A549 (cell line): Measurements from ENCODE around the gene GPHB5. TPM values are rescaled to one million over a fixed set of nuclear protein-coding genes. Genes with fewer than 3 reads are reported as not detected.

Experiments
- ATAC-seq, 2 experiments: fragments of 200-7000 bp in 1 of 2; fragments of >200 bp in 1 of 2; cut with Nextera tagmentation in 1 of 2; cut with Tn5 transposase in 1 of 2; 3 replicates each; pipeline versions ENCODE4 v1.8.0 to v1.9.1; 2018 to 2020; ENCODE audit warnings: mild to moderate bottlenecking in 1 of 2, moderate library complexity in 1 of 2
- CTCF ChIA-PET: fragments of 300-600 bp; sonication (Branson Sonifier 250); formaldehyde crosslinking; extraction: SDS; loops from one replicate; lab custom pipeline; 2021; ENCODE audit warnings: antibody characterized with exemption, inconsistent platforms; lab: Yijun Ruan, JAX
- POLR2A ChIA-PET: fragments of 350-600 bp; formaldehyde crosslinking; extraction: SDS; loops from one replicate; lab custom pipeline; 2021; ENCODE audit warnings: antibody characterized with exemption, inconsistent platforms; lab: Yijun Ruan, JAX
- DNase-seq, 2 experiments: peaks; one replicate each; pipeline versions ENCODE4 v3.0.0 to v3.0.0-alpha.2; 2011 to 2016; ENCODE audit warnings: low read depth in 1 of 2, low spot score in 1 of 2
- FAIRE-seq: peaks from 2 replicates; lab custom pipeline; 2011; peaks lifted over from hg19 to GRCh38; lab: Jason Lieb, UNC
- H3K27ac ChIP-seq, 2 experiments: fragments of >200 bp; sonication (Bioruptor Twin); formaldehyde crosslinking; 3 replicates each; pipeline ENCODE4 v1.5.1; 2016 to 2017
- H3K4me1 ChIP-seq: fragments of >200 bp; sonication (Bioruptor Twin); formaldehyde crosslinking; 3 replicates; pipeline ENCODE4 v1.6.1; 2016
- H3K4me2 ChIP-seq: fragments of >200 bp; sonication (Bioruptor Twin); formaldehyde crosslinking; 3 replicates; pipeline ENCODE4 v1.6.1; 2016
- H3K4me3 ChIP-seq: fragments of >200 bp; sonication (Bioruptor Twin); formaldehyde crosslinking; 3 replicates; pipeline ENCODE4 v1.5.1; 2016
- H3K9me3 ChIP-seq: fragments of >200 bp; sonication (Bioruptor Twin); formaldehyde crosslinking; 3 replicates; pipeline ENCODE4 v1.6.1; 2016
- CBX2 ChIP-seq: fragments of 200-600 bp; sonication (generic); IDR thresholded peaks from 2 replicates; pipeline ENCODE4 v1.6.1; 2016; ENCODE audit warnings: low read depth, mild to moderate bottlenecking, borderline replicate concordance
- CBX8 ChIP-seq: fragments of 200-600 bp; sonication (generic); IDR thresholded peaks from 2 replicates; pipeline ENCODE4 v1.6.1; 2016
- CHD4 ChIP-seq: fragments of 200-600 bp; sonication (generic); IDR thresholded peaks from 2 replicates; pipeline ENCODE4 v1.6.1; 2016; ENCODE audit warnings: antibody characterized with exemption, mild to moderate bottlenecking, borderline replicate concordance
- EHMT2 ChIP-seq: fragments of 200-600 bp; sonication (generic); IDR thresholded peaks from 2 replicates; pipeline ENCODE4 v1.6.1; 2016; ENCODE audit warnings: antibody characterized with exemption, low read depth, mild to moderate bottlenecking, moderate library complexity
- ESRRA ChIP-seq: fragments of 150-350 bp; IDR thresholded peaks from 2 replicates; pipeline ENCODE4 v1.6.1; 2014; ENCODE audit warnings: mild to moderate bottlenecking, low read length, borderline replicate concordance
- HEYL ChIP-seq: fragments of 250-450 bp; sonication (Bioruptor Pico); IDR thresholded peaks from 2 replicates; pipeline ENCODE4 v1.8.0; 2021; ENCODE audit warnings: mild to moderate bottlenecking, moderate library complexity
- HOXB13 ChIP-seq: fragments of 250-450 bp; sonication (Bioruptor Pico); IDR thresholded peaks from 2 replicates; pipeline ENCODE4 v1.5.0; 2020; ENCODE audit warnings: low read depth, mild to moderate bottlenecking, moderate library complexity
- JUNB ChIP-seq: fragments of >200 bp; sonication (Bioruptor Twin); formaldehyde crosslinking; IDR thresholded peaks from 2 replicates; pipeline ENCODE4 v1.6.1; 2016
- KDM5A ChIP-seq: fragments of 200-600 bp; sonication (generic); IDR thresholded peaks from 2 replicates; pipeline ENCODE4 v1.6.1; 2016; ENCODE audit warnings: antibody characterized with exemption, mild to moderate bottlenecking
- NFE2L2 ChIP-seq: fragments of 150-350 bp; conservative IDR thresholded peaks from 2 replicates; pipeline ENCODE4 v1.6.1; 2014; ENCODE audit warnings: low read length
- NPAS2 ChIP-seq: fragments of 250-450 bp; sonication (Bioruptor Pico); IDR thresholded peaks from 2 replicates; pipeline ENCODE4 v1.8.0; 2022; ENCODE audit warnings: mild to moderate bottlenecking, moderate library complexity, borderline replicate concordance
- PHF8 ChIP-seq: fragments of 200-600 bp; sonication (generic); IDR thresholded peaks from 2 replicates; pipeline ENCODE4 v1.6.1; 2016; ENCODE audit warnings: low read depth, mild to moderate bottlenecking, antibody characterized with exemption, moderate library complexity, borderline replicate concordance
- POLR2A ChIP-seq: IDR thresholded peaks from 2 replicates; pipeline ENCODE4 v1.6.1; 2012; ENCODE audit warnings: mild to moderate bottlenecking, low read length
- RARB ChIP-seq: fragments of 250-450 bp; sonication (Bioruptor Pico); IDR thresholded peaks from 2 replicates; pipeline ENCODE4 v1.8.0; 2021; ENCODE audit warnings: mild to moderate bottlenecking, moderate library complexity
- RFX5 ChIP-seq: fragments of 450-650 bp; IDR thresholded peaks from 2 replicates; pipeline ENCODE4 v1.7.1; 2014; ENCODE audit warnings: antibody characterized with exemption, mild to moderate bottlenecking, moderate library complexity
- TFCP2L1 ChIP-seq: fragments of 250-450 bp; sonication (Bioruptor Pico); IDR thresholded peaks from 2 replicates; pipeline ENCODE4 v1.5.0; 2021; ENCODE audit warnings: mild to moderate bottlenecking
- ZC3H11A ChIP-seq: fragments of 450-650 bp; IDR thresholded peaks from 2 replicates; pipeline ENCODE4 v1.6.1; 2014; ENCODE audit warnings: antibody characterized with exemption, mild to moderate bottlenecking
- ZNF302 ChIP-seq: fragments of 250-450 bp; sonication (Bioruptor Pico); IDR thresholded peaks from 2 replicates; pipeline ENCODE4 v1.9.0; 2021; ENCODE audit warnings: inconsistent platforms, mild to moderate bottlenecking, moderate library complexity
- WGBS: methylation state at CpG from one replicate; pipeline ENCODE4 v1.1.6; 2017; ENCODE audit errors: missing lambda C conversion rate; 5-methylcytosine and 5-hydroxymethylcytosine counted together
- polyA plus RNA-seq, 4 experiments: library from polyadenylated mRNA; depleted of rRNA in 3 of 4; stranded (reverse); fragments of >200 nt; fragmentation: RNase III in 1 of 4; extraction: RNeasy Plus Mini Kit Qiagen cat#74134 plus additional on column Dnase treatment in 1 of 4; gene quantifications; 2 replicates in 3 of 4; 3 replicates in 1 of 4; pipeline ENCODE4 v1.2.3, GENCODE V29; 2011 to 2017
- TF ChIP-seq, protein P1 (sequence below): fragments of 450-650 bp; IDR thresholded peaks from 2 replicates; pipeline ENCODE4 v1.6.1; 2014; ENCODE audit warnings: antibody characterized with exemption
- TF ChIP-seq, protein P2 (sequence below): IDR thresholded peaks from 2 replicates; pipeline ENCODE4 v1.6.1; 2012; ENCODE audit warnings: low read depth, borderline replicate concordance
- TF ChIP-seq, protein P3 (sequence below): fragments of 250-450 bp; sonication (Bioruptor Pico); IDR thresholded peaks from 2 replicates; pipeline ENCODE4 v1.5.0; 2021; ENCODE audit warnings: mild to moderate bottlenecking, moderate library complexity, borderline replicate concordance
- TF ChIP-seq, protein P4 (sequence below): IDR thresholded peaks from 2 replicates; pipeline ENCODE4 v1.6.1; 2012

GPHB5 gene
- polyA plus RNA-seq, 2 of the 4 experiments (the other 2 are of a cell fraction), result not detected

DNA sequence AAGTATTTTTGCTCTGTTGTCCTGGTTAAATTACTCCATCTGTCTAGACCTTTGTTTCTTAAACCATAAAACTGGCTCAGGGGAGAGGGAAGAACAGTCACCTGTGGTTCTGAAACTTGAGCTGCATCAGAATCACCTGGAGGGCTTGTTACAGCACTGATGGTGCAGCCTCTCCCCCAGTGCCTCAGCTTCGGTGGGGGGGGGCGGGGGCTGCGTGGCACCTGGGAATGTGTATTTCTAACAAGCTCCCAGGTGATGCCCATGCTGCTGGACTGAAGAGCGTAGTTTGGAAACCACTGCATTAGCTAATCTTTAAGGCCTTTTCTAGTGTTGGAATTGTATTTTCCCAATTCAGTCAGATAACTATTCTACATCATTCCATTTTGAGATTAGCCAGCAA, 42.7 kb downstream of the GPHB5 start (continued):
- TF ChIP-seq POLR2A, result no peak
- TF ChIP-seq RARB (CRISPR knock-in tag), result no peak
- no peak for TF ChIP-seq PHF8
- TF ChIP-seq HEYL (CRISPR knock-in tag), result no peak
- TF ChIP-seq JUNB, result no peak
- no peak for TF ChIP-seq NFE2L2

DNA sequence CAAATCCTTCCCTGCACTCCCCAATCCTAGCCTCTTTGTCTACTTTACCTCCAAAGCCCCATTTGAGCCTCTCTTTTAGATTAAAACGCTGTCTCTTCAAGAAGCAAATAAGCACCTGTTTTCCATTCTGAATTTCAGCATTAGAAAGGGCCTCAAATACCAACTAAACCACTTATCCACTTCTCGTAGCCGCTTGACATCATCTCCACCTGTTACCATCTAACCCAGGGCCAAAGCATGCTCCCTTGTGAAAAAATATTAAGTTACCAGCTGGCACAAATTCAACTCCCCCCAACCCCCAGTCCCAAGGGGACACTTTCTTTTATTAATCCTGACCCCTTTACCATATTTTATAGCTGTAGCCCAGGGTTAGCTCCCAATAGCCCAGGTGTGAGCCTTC, 43.1 kb downstream of the GPHB5 start:
- H3K9me3 ChIP-seq, result no peaks in the 10 kb centered on the region
- TF ChIP-seq, protein P1, sequence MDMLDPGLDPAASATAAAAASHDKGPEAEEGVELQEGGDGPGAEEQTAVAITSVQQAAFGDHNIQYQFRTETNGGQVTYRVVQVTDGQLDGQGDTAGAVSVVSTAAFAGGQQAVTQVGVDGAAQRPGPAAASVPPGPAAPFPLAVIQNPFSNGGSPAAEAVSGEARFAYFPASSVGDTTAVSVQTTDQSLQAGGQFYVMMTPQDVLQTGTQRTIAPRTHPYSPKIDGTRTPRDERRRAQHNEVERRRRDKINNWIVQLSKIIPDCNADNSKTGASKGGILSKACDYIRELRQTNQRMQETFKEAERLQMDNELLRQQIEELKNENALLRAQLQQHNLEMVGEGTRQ, result no peak
- no peak for TF ChIP-seq RFX5
- TF ChIP-seq CBX8, result no peak
- TF ChIP-seq ZNF302 (CRISPR knock-in tag), result no peak
- TF ChIP-seq TFCP2L1 (CRISPR knock-in tag), result no peak
- no peak for TF ChIP-seq ZC3H11A
- no peak for TF ChIP-seq KDM5A
- no peak for TF ChIP-seq CHD4
- no peak for TF ChIP-seq CBX2
- TF ChIP-seq, protein P2, sequence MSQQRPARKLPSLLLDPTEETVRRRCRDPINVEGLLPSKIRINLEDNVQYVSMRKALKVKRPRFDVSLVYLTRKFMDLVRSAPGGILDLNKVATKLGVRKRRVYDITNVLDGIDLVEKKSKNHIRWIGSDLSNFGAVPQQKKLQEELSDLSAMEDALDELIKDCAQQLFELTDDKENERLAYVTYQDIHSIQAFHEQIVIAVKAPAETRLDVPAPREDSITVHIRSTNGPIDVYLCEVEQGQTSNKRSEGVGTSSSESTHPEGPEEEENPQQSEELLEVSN, result no peak
- no peak for TF ChIP-seq NPAS2 (CRISPR knock-in tag)
- TF ChIP-seq EHMT2, result no peak
- TF ChIP-seq, protein P3, sequence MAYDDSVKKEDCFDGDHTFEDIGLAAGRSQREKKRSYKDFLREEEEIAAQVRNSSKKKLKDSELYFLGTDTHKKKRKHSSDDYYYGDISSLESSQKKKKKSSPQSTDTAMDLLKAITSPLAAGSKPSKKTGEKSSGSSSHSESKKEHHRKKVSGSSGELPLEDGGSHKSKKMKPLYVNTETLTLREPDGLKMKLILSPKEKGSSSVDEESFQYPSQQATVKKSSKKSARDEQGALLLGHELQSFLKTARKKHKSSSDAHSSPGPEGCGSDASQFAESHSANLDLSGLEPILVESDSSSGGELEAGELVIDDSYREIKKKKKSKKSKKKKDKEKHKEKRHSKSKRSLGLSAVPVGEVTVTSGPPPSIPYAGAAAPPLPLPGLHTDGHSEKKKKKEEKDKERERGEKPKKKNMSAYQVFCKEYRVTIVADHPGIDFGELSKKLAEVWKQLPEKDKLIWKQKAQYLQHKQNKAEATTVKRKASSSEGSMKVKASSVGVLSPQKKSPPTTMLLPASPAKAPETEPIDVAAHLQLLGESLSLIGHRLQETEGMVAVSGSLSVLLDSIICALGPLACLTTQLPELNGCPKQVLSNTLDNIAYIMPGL (CRISPR knock-in tag), result no peak
- no peak for TF ChIP-seq POLR2A
- TF ChIP-seq HOXB13 (CRISPR knock-in tag), result no peak
- no peak for TF ChIP-seq ESRRA
- TF ChIP-seq, protein P4, sequence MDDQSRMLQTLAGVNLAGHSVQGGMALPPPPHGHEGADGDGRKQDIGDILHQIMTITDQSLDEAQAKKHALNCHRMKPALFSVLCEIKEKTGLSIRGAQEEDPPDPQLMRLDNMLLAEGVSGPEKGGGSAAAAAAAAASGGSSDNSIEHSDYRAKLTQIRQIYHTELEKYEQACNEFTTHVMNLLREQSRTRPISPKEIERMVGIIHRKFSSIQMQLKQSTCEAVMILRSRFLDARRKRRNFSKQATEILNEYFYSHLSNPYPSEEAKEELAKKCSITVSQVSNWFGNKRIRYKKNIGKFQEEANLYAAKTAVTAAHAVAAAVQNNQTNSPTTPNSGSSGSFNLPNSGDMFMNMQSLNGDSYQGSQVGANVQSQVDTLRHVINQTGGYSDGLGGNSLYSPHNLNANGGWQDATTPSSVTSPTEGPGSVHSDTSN, result no peak
- H3K4me2 ChIP-seq, result no peak overlapping the region
- H3K4me1 ChIP-seq, result no peaks in the 10 kb centered on the region
- DNase-seq (no peak), FAIRE-seq (no peak), ATAC-seq (no peak)
- 30% methylated on average over 3 of the region's 3 CpGs for WGBS
- ChIA-PET POLR2A (no interaction called here), CTCF (interaction anchor here (0.6 to 4.1 kb wide), 15 partner anchors 8 to 1162 kb away, joined by 3 to 58 read pairs (median 6); no protein-coding TSS in a partner anchor)
- no peak overlapping the region for H3K27ac ChIP-seq
- H3K4me3 ChIP-seq, result no peak overlapping the region
